ENCODE measurements around the gene WWC2.

DNA sequence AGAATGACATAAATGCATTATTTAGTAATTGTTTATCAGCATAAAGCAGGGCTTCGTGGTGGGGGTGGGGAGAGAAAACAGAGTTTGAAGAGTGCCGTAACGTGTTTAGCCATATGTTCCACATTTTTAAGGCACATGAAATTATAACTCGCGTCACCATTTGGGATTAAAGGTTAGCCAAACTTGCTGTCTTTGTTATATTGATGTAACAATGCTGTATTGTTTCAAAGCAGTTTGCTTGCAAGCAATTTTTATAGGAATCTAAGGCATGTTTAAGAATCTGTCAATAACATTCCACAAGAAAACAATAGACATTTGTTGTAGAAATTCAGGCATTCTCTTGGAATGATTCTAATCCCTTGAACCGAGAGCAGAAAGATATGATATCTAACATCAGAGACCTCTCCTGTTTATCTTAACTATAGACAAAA lies 142.7 kb downstream of the WWC2 start:
- TF ChIP-seq, protein P1, sequence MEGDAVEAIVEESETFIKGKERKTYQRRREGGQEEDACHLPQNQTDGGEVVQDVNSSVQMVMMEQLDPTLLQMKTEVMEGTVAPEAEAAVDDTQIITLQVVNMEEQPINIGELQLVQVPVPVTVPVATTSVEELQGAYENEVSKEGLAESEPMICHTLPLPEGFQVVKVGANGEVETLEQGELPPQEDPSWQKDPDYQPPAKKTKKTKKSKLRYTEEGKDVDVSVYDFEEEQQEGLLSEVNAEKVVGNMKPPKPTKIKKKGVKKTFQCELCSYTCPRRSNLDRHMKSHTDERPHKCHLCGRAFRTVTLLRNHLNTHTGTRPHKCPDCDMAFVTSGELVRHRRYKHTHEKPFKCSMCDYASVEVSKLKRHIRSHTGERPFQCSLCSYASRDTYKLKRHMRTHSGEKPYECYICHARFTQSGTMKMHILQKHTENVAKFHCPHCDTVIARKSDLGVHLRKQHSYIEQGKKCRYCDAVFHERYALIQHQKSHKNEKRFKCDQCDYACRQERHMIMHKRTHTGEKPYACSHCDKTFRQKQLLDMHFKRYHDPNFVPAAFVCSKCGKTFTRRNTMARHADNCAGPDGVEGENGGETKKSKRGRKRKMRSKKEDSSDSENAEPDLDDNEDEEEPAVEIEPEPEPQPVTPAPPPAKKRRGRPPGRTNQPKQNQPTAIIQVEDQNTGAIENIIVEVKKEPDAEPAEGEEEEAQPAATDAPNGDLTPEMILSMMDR (conservative IDR thresholded peaks at IDR 0.05 in 1 of 2, IDR thresholded peaks at IDR 0.05 in 1 of 2; ENCODE audit: extremely low read depth in 1 of 2, insufficient read depth in 1 of 2, low read depth in 1 of 2, low read length in 2 of 2), result no peak
- TF ChIP-seq EZH2 (IDR thresholded peaks at IDR 0.05; ENCODE audit: borderline replicate concordance, low read length), result no peak

Measured in mammary epithelial cell (primary cell).